K562 (cell line): ENCODE results near the gene DGLUCY. TPM values are rescaled to one million over a fixed set of nuclear protein-coding genes. Genes with fewer than 3 reads are reported as not detected.

Source experiments
- FOXM1 ChIP-seq, 2 experiments: fragments of 450-650 bp in 1 of 2; sonication (generic) in 1 of 2; formaldehyde crosslinking in 1 of 2; IDR thresholded peaks; 2 replicates each; pipeline versions ENCODE4 v1.6.1 to v1.9.0; 2017 to 2022; ENCODE audit warnings: low read depth in 2 of 2, mild to moderate bottlenecking in 2 of 2, missing genetic modification reagents in 1 of 2, moderate library complexity in 1 of 2
- MAZ ChIP-seq, 2 experiments: fragments of 450-650 bp in 1 of 2; sonication (generic) in 1 of 2; formaldehyde crosslinking; IDR thresholded peaks in 1 of 2; conservative IDR thresholded peaks in 1 of 2; 2 replicates each; pipeline versions ENCODE4 v1.4.0 to v1.5.0; 2020; ENCODE audit warnings: mild to moderate bottlenecking in 1 of 2, missing genetic modification reagents in 1 of 2
- PML ChIP-seq: IDR thresholded peaks from 2 replicates; pipeline ENCODE4 v1.6.1; 2012; ENCODE audit warnings: low read length, inconsistent platforms
- REST ChIP-seq, 2 experiments: fragments of 450-650 bp; formaldehyde crosslinking in 1 of 2; IDR thresholded peaks; 2 replicates each; pipeline versions ENCODE4 v1.4.0 to v1.6.1; 2014 to 2020; ENCODE audit warnings: mild to moderate bottlenecking in 2 of 2, borderline replicate concordance in 1 of 2, low read depth in 1 of 2
- TFAP4 ChIP-seq: sonication (generic); formaldehyde crosslinking; IDR thresholded peaks from 2 replicates; pipeline ENCODE4 v1.8.0; 2022; ENCODE audit warnings: missing genetic modification reagents, mild to moderate bottlenecking, moderate library complexity, borderline replicate concordance
- ZBTB7A ChIP-seq: IDR thresholded peaks from 2 replicates; pipeline ENCODE4 v1.6.1; 2011; ENCODE audit warnings: low read depth, mild to moderate bottlenecking, low read length, moderate library complexity, borderline replicate concordance; ENCODE audit not compliant: control insufficient read depth
- ZNF146 ChIP-seq: IDR thresholded peaks from one replicate; pipeline ENCODE4 v1.6.1; 2018; ENCODE audit warnings: missing compliant biosample characterization; ENCODE audit not compliant: unreplicated experiment
- ZNF639 ChIP-seq, 2 experiments: fragments of 200-800 bp in 1 of 2; sonication (Bioruptor generic) in 1 of 2; sonication (generic) in 1 of 2; formaldehyde crosslinking in 1 of 2; IDR thresholded peaks in 1 of 2; conservative IDR thresholded peaks in 1 of 2; 2 replicates each; pipeline versions ENCODE4 v1.5.0 to v1.6.1; 2016 to 2020; ENCODE audit warnings: missing compliant biosample characterization in 1 of 2, missing genetic modification characterization in 1 of 2, missing genetic modification reagents in 1 of 2
- polyA plus RNA-seq, 8 experiments: library from polyadenylated mRNA; depleted of rRNA in 4 of 8; stranded (reverse) in 5 of 8; unstranded in 3 of 8; fragments of >200 nt; fragmentation: Nextera tagmentation in 2 of 8; fragmentation: Illumina TruSeq in 1 of 8; extraction: Ambion mirVana in 2 of 8; extraction: Trizol in 1 of 8; gene quantifications; 2 replicates each; pipeline versions ENCODE4 v1.2.1 to v1.2.3, GENCODE V29; 2011 to 2014; ENCODE audit warnings: inconsistent platforms in 1 of 8, missing spikeins in 1 of 8
- total RNA-seq, 7 experiments: library from RNA; depleted of rRNA in 6 of 7; stranded (reverse); fragments of >200 nt in 6 of 7; fragmentation: Illumina TruSeq in 2 of 7; extraction: Trizol in 2 of 7; gene quantifications; 2 replicates each; pipeline versions ENCODE4 v1.2.1 to v1.2.3, GENCODE V29; 2011 to 2021; ENCODE audit warnings: low replicate concordance in 1 of 7

DGLUCY gene
- total and polyA plus RNA-seq, 9 of the 15 experiments (the other 6 are each of a cell fraction or from before 2014, with no cell fraction given) = 9.9 to 28.4 (median 21.0) TPM

GRCh38 chr14:91114079-91115065, 499 bp downstream of the DGLUCY start (continued):
- TF ChIP-seq MAZ (CRISPR knock-in tag; conservative IDR thresholded peaks at IDR 0.05 in 1 of 2, IDR thresholded peaks at IDR 0.05 in 1 of 2) = peak in 1 of 2 experiments; percentile 11; a peak in 1 of 4 replicates
- peak; percentile 37; the same call in 1 of the 2 replicates for TF ChIP-seq ZBTB7A
- peak; percentile 54 for TF ChIP-seq REST (IDR thresholded peaks at IDR 0.05; ENCODE audit: borderline replicate concordance)
- no peak for TF ChIP-seq REST (CRISPR knock-in tag; IDR thresholded peaks at IDR 0.05; ENCODE audit: low read depth)
- TF ChIP-seq FOXM1 (IDR thresholded peaks at IDR 0.05; ENCODE audit: low read depth) = peak; percentile 15; the same call in 1 of the 2 replicates
- TF ChIP-seq FOXM1 (CRISPR knock-in tag; IDR thresholded peaks at IDR 0.05; ENCODE audit: low read depth) = no peak
- TF ChIP-seq ZNF639 (CRISPR knock-in tag; conservative IDR thresholded peaks at IDR 0.05 in 1 of 2, IDR thresholded peaks at IDR 0.05 in 1 of 2) = no peak; a peak in 1 of 4 replicates
- TF ChIP-seq TFAP4 (CRISPR knock-in tag) = 0 out of 2 replicates have a peak, but pooled peaks have one; percentile 4
- 0 out of 2 replicates have a peak, but pooled peaks have one; percentile 25 for TF ChIP-seq PML
- TF ChIP-seq ZNF146 (CRISPR knock-in tag) = no peak
